ENCODE results near the gene GTPBP6.
"Not testable (repeated sequence)": the region's sequence is repeated elsewhere in the genome, so short reads cannot be mapped to it uniquely, and the experiment has no call there.

Gene GTPBP6

GRCh38 chrX:262381-262909 lies 56.2 kb downstream of the GTPBP6 start:
- DNase-seq = no peak

- DNase-seq = no peak
Measured at GRCh38 chrX:261919-262352, 56.7 kb downstream of the GTPBP6 start.

GRCh38 chrX:261167-261918 lies 57.3 kb downstream of the GTPBP6 start:
- no peak for DNase-seq

- DNase-seq = no peak
Measured at GRCh38 chrX:259692-260355, 58.8 kb downstream of the GTPBP6 start.

GRCh38 chrX:258291-259040 lies 60.1 kb downstream of the GTPBP6 start:
- no peak for DNase-seq

GRCh38 chrX:257681-258289 lies 60.8 kb downstream of the GTPBP6 start:
- no peak for DNase-seq

GRCh38 chrX:257054-257453 lies 61.5 kb downstream of the GTPBP6 start:
- DNase-seq = not testable (repeated sequence)

- no peak for DNase-seq
Measured at GRCh38 chrX:255923-256331, 62.7 kb downstream of the GTPBP6 start.

Measured in activated T-cell treated with anti-CD3 and anti-CD28 coated beads, Interleukin-2, amount 50 U/mL, for 48 hours (primary cell).